ENCODE results near the gene ZP4.

ZP4 gene

DNA sequence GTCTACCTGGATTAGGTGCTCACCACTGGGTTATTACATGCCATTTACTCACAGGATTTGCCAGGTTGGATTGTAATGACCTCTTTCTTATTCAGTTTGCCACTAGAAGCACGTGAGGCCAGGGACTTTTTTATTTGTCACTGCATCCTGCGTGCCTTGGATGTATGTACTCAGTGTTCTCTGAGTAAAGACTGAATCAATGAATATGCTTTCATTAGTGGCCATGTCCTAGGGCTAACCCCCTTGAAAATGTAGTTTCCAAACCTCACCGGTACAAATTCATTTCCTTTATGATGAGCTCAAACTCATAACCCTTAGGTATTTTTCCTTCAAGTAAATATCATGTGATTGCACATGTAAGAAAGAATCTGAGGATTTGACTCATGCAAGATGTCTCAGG, 1.3 kb upstream of the ZP4 start:
- no peaks in the 10 kb centered on the region for H3K4me1 Mint-ChIP-seq (ENCODE audit: low read depth)

DNA sequence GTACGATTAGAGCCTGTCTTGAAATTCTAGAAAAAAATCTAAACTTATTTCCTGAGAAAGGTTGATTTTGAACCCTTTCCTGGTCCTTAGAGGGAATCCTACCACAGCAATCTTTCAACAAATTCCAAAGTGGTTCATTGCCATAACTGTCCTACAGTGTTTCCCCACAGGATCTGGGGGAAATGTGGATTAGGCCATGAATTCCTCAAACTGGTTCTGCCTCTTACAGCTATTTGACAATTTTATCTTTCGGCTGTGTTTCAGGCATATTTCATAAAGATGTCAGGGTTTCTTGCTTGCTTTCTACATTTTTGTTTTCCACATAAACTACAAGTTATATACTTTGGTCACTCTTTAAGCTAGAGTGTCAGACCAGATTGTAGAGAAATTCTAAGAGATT, 544 bp upstream of the ZP4 start:
- no peak overlapping the region for H3K4me3 Mint-ChIP-seq
- H3K27me3 Mint-ChIP-seq: no peaks in the 10 kb centered on the region
- no peaks in the 10 kb centered on the region for H3K36me3 Mint-ChIP-seq (ENCODE audit: low read depth)
- no peaks in the 10 kb centered on the region for H3K4me1 Mint-ChIP-seq (ENCODE audit: low read depth)
- no peak overlapping the region for H3K27ac Mint-ChIP-seq
- H3K9me3 Mint-ChIP-seq: peaks cover 2% of the 10 kb centered on the region
- no peak for DNase-seq

More for the DNA sequence above, 1.3 kb upstream of the ZP4 start:
- H3K27me3 Mint-ChIP-seq: no peaks in the 10 kb centered on the region
- no peaks in the 10 kb centered on the region for H3K36me3 Mint-ChIP-seq (ENCODE audit: low read depth)
- no peak overlapping the region for H3K27ac Mint-ChIP-seq
- peaks cover 2% of the 10 kb centered on the region for H3K9me3 Mint-ChIP-seq
- H3K4me3 Mint-ChIP-seq: no peak overlapping the region
- DNase-seq: no peak

DNA sequence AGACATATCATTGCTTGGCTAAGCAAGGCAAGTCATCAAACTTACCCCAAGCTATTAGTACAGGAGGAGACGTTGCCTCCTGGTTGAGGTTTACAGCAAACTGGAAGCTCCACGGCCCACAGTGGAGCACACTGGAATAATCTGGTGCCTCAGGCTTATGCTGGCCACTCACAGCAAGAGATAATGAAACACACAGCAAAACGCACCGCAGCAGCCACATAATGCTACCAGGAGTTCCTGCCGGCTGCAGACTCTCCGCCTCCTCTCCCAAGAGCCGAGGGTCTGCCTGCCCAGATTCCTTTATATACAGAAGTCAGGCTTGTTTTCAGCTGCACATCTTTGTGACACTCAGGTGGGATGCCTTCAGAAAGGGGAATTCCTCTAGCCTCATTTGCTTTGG, 306 bp downstream of the ZP4 start:
- Mint-ChIP-seq H3K9me3 (peaks cover 2% of the 10 kb centered on the region), H3K27ac (no peak overlapping the region)

DNA sequence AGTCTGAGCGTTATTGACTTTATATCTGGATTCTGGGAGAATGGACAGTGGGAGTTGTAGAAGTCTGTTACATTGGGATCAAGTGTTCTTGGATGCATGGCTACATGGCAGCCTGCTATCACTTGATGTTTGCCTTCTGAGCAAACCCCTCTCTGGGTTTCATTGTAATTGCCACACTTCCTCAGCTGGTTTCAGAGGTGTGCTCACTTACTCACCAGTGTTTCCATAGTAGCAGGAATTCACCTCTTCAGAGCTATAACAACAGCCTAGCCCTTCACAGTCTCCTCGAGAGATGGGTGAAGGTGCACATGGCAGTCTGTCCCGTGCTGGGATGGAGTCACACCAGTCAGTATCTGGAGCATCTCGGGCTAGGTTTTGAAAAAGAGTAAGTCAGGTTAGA, 2.6 kb downstream of the ZP4 start:
- Mint-ChIP-seq H3K27ac (no peak overlapping the region), H3K27me3 (peaks cover under 1% of the 10 kb centered on the region), H3K9me3 (peaks cover 3% of the 10 kb centered on the region), H3K4me3 (no peak overlapping the region), H3K36me3 (ENCODE audit: low read depth) (no peaks in the 10 kb centered on the region), H3K4me1 (ENCODE audit: low read depth) (no peaks in the 10 kb centered on the region)
- no peak for DNase-seq

More for the DNA sequence above, 306 bp downstream of the ZP4 start:
- Mint-ChIP-seq H3K4me3 (no peak overlapping the region), H3K27me3 (no peaks in the 10 kb centered on the region), H3K36me3 (ENCODE audit: low read depth) (no peaks in the 10 kb centered on the region), H3K4me1 (ENCODE audit: low read depth) (no peaks in the 10 kb centered on the region)
- DNase-seq: no peak

DNA sequence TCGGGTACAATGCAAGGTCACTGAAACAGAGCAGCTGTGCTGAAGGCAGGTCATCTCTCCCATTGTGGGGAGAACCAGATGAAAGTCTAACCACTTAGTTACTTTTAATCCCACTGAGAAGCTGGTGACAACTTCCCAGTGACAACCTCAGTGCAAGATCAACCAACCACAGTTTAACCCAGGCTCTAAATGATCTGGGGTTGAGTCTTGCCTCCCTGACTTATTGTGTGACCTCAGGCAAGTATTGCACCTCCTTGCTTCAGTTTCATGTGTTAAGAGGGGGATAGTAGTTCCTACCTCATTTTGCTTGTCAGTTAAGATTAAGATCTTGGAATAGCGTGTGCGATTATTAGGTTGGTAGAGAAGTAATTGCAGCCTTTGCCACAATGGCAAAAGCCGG, 3.2 kb downstream of the ZP4 start:
- Mint-ChIP-seq H3K27ac (no peak overlapping the region), H3K4me1 (ENCODE audit: low read depth) (no peaks in the 10 kb centered on the region), H3K9me3 (peaks cover 7% of the 10 kb centered on the region), H3K4me3 (no peak overlapping the region), H3K27me3 (peaks cover 2% of the 10 kb centered on the region), H3K36me3 (ENCODE audit: low read depth) (no peaks in the 10 kb centered on the region)
- DNase-seq: no peak

DNA sequence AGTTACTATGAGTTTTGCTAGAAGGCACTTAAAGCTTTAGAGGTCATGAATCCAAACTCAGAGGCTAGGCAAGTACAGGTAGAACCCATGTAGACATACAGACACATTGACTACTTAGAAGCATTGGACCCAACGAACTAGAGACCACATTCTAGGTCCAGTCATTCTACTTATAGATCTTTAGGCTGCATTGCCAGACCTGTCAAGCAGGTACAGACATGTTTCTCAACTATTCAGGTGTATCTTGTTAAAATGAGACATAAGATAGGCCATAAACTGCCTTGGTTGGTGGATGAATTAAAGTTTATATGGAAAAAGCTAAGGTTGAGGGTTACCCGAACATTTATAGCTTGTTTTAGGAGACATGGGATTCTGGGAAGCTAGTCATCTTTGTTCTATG, 6.5 kb downstream of the ZP4 start:
- Mint-ChIP-seq H3K27ac (no peak overlapping the region), H3K9me3 (peaks cover 8% of the 10 kb centered on the region), H3K4me1 (ENCODE audit: low read depth) (no peaks in the 10 kb centered on the region), H3K4me3 (no peak overlapping the region), H3K36me3 (ENCODE audit: low read depth) (no peaks in the 10 kb centered on the region), H3K27me3 (peaks cover 2% of the 10 kb centered on the region)
- DNase-seq: no peak

DNA sequence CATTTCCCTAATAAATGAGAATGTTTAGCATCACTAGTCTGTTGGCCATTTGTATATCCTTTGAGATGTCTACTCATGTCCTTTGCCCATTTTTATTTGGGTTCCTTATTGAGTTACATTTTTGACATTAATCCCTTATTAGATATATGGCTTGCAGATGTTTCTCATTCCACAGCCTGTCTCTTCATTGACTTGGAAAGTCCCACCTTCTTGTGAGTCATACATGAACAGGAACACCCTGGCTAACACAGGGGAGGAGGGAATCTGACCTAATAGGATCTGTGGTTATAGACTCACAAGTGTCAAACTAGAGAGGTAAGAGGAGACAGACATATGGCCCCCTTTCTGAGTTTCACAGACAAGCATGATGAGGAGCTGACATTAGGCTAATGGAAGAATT, 11.5 kb downstream of the ZP4 start:
- no peak for DNase-seq
- Mint-ChIP-seq H3K27ac (no peak overlapping the region), H3K36me3 (ENCODE audit: low read depth) (no peaks in the 10 kb centered on the region), H3K27me3 (peaks cover 2% of the 10 kb centered on the region), H3K9me3 (peaks cover 7% of the 10 kb centered on the region), H3K4me3 (no peak overlapping the region), H3K4me1 (ENCODE audit: low read depth) (no peaks in the 10 kb centered on the region)

DNA sequence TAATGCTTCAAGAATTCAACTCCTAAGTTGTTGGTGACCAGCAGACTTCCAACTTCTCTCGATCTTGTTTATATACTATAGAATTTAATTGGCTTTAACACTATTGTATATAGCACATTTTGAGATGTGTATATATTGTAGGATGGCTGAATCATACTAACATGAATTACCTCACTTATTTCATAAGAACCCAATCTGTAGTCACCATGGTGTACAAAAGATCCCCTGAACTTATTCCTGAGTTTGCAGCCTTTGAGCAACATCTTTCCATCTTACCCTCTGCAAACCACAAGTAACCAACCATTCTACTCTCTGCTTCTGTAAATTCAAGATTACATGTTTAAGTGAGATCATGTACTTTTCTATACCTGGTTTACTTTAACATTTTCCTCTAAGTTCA, 12.3 kb downstream of the ZP4 start:
- Mint-ChIP-seq H3K27me3 (peaks cover 2% of the 10 kb centered on the region), H3K36me3 (ENCODE audit: low read depth) (no peaks in the 10 kb centered on the region), H3K4me1 (ENCODE audit: low read depth) (no peaks in the 10 kb centered on the region), H3K9me3 (peaks cover 5% of the 10 kb centered on the region), H3K27ac (no peak overlapping the region), H3K4me3 (no peak overlapping the region)
- DNase-seq: no peak

DNA sequence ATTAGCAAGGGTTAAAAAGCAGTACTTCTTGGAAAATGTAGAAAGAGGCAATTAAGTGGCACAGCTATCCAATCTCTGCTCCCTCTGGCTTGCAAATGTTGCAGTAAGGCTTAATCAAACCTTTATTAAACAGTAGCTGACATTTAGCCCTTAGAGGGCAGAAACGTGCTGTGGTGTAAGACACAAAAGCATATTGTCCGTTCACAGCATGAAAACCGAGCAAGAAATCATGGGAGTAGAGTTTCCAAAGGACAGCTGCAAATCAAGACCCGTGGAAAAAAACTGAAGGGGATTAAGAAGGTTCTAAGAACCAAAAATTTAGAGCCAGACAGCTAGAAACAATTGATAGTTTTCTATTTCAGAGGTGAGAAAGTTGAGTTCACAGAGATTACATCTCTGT, 13.1 kb downstream of the ZP4 start:
- H3K27me3 Mint-ChIP-seq: no peaks in the 10 kb centered on the region
- H3K36me3 Mint-ChIP-seq (ENCODE audit: low read depth): no peaks in the 10 kb centered on the region
- no peak overlapping the region for H3K4me3 Mint-ChIP-seq
- peaks cover 2% of the 10 kb centered on the region for H3K9me3 Mint-ChIP-seq
- no peaks in the 10 kb centered on the region for H3K4me1 Mint-ChIP-seq (ENCODE audit: low read depth)
- no peak for DNase-seq
- H3K27ac Mint-ChIP-seq: no peak overlapping the region

DNA sequence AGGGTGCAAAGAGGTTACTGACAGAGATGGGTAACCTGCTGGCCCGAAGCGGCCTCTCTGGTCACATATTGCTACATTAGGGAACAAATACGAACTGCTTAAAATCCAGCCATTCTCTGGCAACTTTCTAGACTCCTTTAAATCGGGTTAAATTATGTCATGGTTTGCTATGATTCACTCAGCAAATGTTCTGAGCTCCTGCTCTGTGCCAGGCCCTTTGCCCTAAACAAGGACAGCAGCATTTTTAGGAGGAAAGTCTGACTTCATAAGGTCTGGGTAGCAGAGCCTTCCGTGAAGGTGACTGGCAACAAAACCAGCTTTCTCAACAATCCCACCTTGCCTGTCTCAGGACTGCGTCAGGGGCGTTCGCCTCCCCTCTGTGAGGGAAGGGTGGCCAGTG, 15.4 kb downstream of the ZP4 start:
- H3K9me3 Mint-ChIP-seq: no peaks in the 10 kb centered on the region
- DNase-seq: no peak
- no peaks in the 10 kb centered on the region for H3K27me3 Mint-ChIP-seq
- no peak overlapping the region for H3K4me3 Mint-ChIP-seq
- no peaks in the 10 kb centered on the region for H3K36me3 Mint-ChIP-seq (ENCODE audit: low read depth)
- no peaks in the 10 kb centered on the region for H3K4me1 Mint-ChIP-seq (ENCODE audit: low read depth)
- H3K27ac Mint-ChIP-seq: no peak overlapping the region

DNA sequence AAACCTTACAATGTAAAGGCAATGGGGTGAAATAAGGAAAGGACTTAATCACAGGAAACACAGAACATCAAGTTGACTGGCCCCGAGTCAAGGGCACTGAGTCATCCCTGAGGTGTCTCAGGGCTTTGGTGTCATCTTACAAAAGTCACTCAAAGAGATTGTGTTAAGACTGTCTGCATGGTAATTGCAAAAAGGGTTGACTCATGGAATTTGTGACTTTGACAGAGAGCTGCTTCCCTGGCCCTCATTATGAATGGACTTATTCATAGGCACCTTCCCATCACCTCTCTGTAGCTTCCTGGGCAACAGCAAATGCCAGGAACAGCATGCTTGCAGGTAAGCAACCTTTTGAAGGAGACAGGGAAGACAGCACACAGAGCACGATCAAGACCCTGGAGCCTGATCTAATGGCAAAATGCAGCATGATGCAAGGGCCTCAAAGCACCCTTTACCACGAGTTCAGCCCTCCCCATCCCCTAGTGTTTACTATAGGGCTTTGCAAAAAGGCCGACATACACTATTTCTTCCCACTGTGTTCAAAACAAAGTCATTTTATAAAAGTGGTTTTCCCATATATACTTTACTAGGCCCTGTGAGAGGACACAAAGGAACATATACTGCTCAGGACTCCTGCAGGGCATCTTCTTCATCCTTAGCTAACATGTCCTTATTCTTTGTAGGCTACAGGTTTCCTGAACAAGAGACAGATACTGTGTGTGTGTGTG, 17.1 kb downstream of the ZP4 start:
- no peak overlapping the region for H3K4me3 Mint-ChIP-seq
- no peaks in the 10 kb centered on the region for H3K27me3 Mint-ChIP-seq
- H3K4me1 Mint-ChIP-seq (ENCODE audit: low read depth): no peaks in the 10 kb centered on the region
- H3K36me3 Mint-ChIP-seq (ENCODE audit: low read depth): no peaks in the 10 kb centered on the region
- H3K9me3 Mint-ChIP-seq: no peaks in the 10 kb centered on the region
- no peak for DNase-seq
- H3K27ac Mint-ChIP-seq: no peak overlapping the region

DNA sequence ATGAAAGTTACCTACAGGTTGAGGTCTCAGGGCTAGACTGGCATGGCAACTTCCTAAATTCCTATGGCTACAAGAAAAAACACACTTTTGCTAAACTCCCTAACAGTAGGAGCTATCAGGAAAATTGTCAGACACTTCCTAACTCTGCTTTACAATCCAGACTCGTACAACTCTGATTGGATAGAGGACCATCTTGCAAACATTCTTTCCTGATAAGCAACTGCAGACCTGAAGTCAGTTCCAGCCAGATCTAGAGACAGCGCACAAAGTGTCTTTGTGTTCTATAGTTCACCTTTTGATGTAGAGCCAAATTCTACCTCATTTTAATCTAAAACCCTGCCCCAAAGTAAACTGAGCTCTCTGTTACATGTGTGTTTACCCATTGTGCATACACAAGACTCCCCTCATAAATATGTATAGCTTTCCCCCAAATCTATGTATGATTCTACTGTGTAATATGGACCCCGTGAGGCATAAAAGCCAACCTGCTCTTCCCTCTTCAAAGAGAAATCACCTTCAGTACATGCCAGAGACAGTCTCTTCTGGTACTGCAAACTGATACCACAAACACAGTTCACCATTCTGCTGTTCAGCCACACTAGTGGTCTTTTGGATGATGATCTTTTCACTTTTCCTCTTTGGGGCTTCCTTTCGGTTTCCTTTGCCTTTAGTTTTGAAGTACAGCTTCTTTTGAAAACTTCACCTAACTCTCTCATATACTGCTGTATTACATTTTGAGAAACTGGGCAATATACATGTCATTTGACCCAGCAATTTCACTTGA, 21.7 kb downstream of the ZP4 start:
- H3K9me3 Mint-ChIP-seq: no peaks in the 10 kb centered on the region
- no peak for DNase-seq
- no peak overlapping the region for H3K4me3 Mint-ChIP-seq
- peaks cover 2% of the 10 kb centered on the region for H3K4me1 Mint-ChIP-seq (ENCODE audit: low read depth)
- no peak overlapping the region for H3K27ac Mint-ChIP-seq
- peaks cover 4% of the 10 kb centered on the region for H3K27me3 Mint-ChIP-seq
- H3K36me3 Mint-ChIP-seq (ENCODE audit: low read depth): no peaks in the 10 kb centered on the region

DNA sequence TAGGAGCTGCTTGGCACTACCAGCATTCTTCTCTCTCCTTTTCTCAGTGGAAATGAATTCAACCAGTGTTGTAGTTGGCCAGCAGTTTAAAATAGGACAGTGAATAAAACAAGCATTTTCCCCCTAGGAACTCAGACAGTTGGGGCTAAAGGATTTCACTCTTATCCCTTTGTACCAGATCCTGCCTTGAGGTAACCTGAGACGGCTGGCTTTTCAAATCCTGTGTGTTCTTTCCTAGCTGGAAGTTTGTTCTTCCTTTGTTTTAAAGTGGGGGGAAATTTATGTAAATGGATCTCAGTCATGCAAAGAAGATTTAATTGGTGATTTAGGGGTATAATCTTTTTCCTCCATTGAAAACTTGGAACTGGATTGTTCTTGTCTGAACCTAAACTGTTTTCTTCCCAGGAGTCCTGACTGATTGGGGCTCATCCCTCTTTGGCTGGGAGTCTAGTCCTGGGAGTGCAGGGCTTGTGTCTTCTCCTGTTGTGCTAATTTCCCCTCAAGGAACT, 23.3 kb downstream of the ZP4 start:
- Mint-ChIP-seq H3K4me1 (ENCODE audit: low read depth) (peaks cover 2% of the 10 kb centered on the region), H3K36me3 (ENCODE audit: low read depth) (no peaks in the 10 kb centered on the region), H3K27me3 (peaks cover 9% of the 10 kb centered on the region), H3K27ac (no peak overlapping the region), H3K9me3 (no peaks in the 10 kb centered on the region), H3K4me3 (no peak overlapping the region)
- DNase-seq: no peak

DNA sequence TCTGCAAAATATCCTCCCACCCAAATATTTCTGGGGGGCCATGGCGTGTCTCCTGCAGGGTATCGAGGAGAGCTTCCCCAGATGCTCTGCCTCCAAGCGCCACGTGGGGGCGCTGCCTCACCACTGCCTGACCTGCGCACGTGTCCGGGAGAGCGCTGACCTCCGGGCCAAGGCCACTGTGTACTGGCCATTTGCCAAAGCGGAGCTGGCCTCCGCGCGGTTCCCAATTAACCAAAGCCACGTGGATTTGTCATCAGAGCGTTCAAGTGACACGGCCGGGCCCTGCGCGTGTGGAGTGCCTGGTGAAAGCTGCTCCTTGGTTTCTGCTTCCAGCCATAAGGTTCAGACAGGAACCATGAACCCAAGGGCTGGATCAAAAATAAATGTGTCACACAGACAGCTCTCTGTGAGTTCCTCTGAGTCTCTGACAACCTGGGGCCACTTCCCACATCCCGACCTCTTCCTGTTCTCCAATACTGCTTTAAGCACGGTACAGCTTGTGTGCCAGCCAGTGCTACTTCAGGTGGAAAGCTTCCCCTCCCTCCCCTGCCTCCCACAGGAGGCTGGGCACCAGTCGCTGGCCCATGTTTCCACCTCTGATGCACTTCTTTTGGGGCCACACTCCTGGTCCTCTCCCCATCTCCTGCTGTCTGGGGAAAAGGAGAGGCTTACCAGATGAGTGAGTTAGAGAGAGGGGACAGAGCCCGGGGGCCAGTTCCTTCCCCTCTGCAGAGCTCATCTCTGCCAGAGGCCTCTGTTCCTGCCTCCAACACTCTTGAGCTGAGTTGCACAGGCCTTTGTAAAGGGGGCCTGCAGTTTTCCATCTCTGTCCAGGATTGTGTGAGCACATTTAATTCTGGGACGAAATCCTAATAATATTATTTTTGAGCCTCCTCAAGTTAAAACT, 26.1 kb downstream of the ZP4 start:
- Mint-ChIP-seq H3K27me3 (peaks cover 9% of the 10 kb centered on the region), H3K4me3 (no peak overlapping the region), H3K27ac (no peak overlapping the region), H3K4me1 (ENCODE audit: low read depth) (peaks cover 2% of the 10 kb centered on the region), H3K9me3 (no peaks in the 10 kb centered on the region), H3K36me3 (ENCODE audit: low read depth) (no peaks in the 10 kb centered on the region)
- no peak for DNase-seq
